Endometrium (tissue), 2 donors: Measurements from ENCODE around the gene DNAJC1.

Experiments
- FAIRE-seq: peaks from 2 replicates; lab custom pipeline; 2012; peaks lifted over from hg19 to GRCh38; lab: Jason Lieb, UNC
- donor health status: control.
- donor health status: control.

Gene DNAJC1

GRCh38 chr10:21758696-21759095 lies 244.8 kb downstream of the DNAJC1 start:
- no peak for FAIRE-seq

GRCh38 chr10:21758239-21758638 lies 245.3 kb downstream of the DNAJC1 start:
- FAIRE-seq = no peak

GRCh38 chr10:21757185-21757901 lies 246.2 kb downstream of the DNAJC1 start:
- no peak for FAIRE-seq

GRCh38 chr10:21756707-21757106 lies 246.8 kb downstream of the DNAJC1 start:
- FAIRE-seq = no peak

- FAIRE-seq = no peak
Measured at GRCh38 chr10:21754410-21755011, 249.0 kb downstream of the DNAJC1 start.

GRCh38 chr10:21753497-21754270 lies 249.8 kb downstream of the DNAJC1 start:
- FAIRE-seq = no peak

- FAIRE-seq = no peak
Measured at GRCh38 chr10:21751341-21752310, 251.9 kb downstream of the DNAJC1 start.

- FAIRE-seq = no peak
Measured at GRCh38 chr10:21750424-21750823, 253.1 kb downstream of the DNAJC1 start.

- FAIRE-seq = no peak
Measured at GRCh38 chr10:21749788-21750187, 253.7 kb downstream of the DNAJC1 start.

- no peak for FAIRE-seq
Measured at GRCh38 chr10:21747809-21748208, 255.7 kb downstream of the DNAJC1 start.

GRCh38 chr10:21746118-21746517 lies 257.4 kb downstream of the DNAJC1 start:
- no peak for FAIRE-seq

GRCh38 chr10:21744223-21744622 lies 259.3 kb downstream of the DNAJC1 start:
- no peak for FAIRE-seq

GRCh38 chr10:21742740-21743412 lies 260.7 kb downstream of the DNAJC1 start:
- no peak for FAIRE-seq

GRCh38 chr10:21740989-21741388 lies 262.5 kb downstream of the DNAJC1 start:
- no peak for FAIRE-seq

GRCh38 chr10:21737106-21737505 lies 266.4 kb downstream of the DNAJC1 start:
- no peak for FAIRE-seq

- FAIRE-seq = no peak
Measured at GRCh38 chr10:21733710-21734109, 269.8 kb downstream of the DNAJC1 start.

GRCh38 chr10:21732067-21732772 lies 271.3 kb downstream of the DNAJC1 start:
- peak; percentile 76 for FAIRE-seq

- no peak for FAIRE-seq
Measured at GRCh38 chr10:21728618-21729017, 274.9 kb downstream of the DNAJC1 start.

- FAIRE-seq = no peak
Measured at GRCh38 chr10:21727452-21728168, 275.9 kb downstream of the DNAJC1 start.

- FAIRE-seq = peak; percentile 18
Measured at GRCh38 chr10:21726601-21727225, 276.8 kb downstream of the DNAJC1 start.
